A549 (cell line): ENCODE data around the gene OPTN. TPM values are rescaled to one million over a fixed set of nuclear protein-coding genes. Genes with fewer than 3 reads are reported as not detected.

ENCODE experiments used
- ATAC-seq, 2 experiments: fragments of 200-7000 bp in 1 of 2; fragments of >200 bp in 1 of 2; cut with Nextera tagmentation in 1 of 2; cut with Tn5 transposase in 1 of 2; 3 replicates each; pipeline versions ENCODE4 v1.8.0 to v1.9.1; 2018 to 2020; ENCODE audit warnings: mild to moderate bottlenecking in 1 of 2, moderate library complexity in 1 of 2
- CTCF ChIA-PET: fragments of 300-600 bp; sonication (Branson Sonifier 250); formaldehyde crosslinking; extraction: SDS; loops from one replicate; lab custom pipeline; 2021; ENCODE audit warnings: antibody characterized with exemption, inconsistent platforms; lab: Yijun Ruan, JAX
- POLR2A ChIA-PET: fragments of 350-600 bp; formaldehyde crosslinking; extraction: SDS; loops from one replicate; lab custom pipeline; 2021; ENCODE audit warnings: antibody characterized with exemption, inconsistent platforms; lab: Yijun Ruan, JAX
- DNase-seq, 2 experiments: peaks; one replicate each; pipeline versions ENCODE4 v3.0.0 to v3.0.0-alpha.2; 2011 to 2016; ENCODE audit warnings: low read depth in 1 of 2, low spot score in 1 of 2
- FAIRE-seq: peaks from 2 replicates; lab custom pipeline; 2011; peaks lifted over from hg19 to GRCh38; lab: Jason Lieb, UNC
- H3K27ac ChIP-seq, 2 experiments: fragments of >200 bp; sonication (Bioruptor Twin); formaldehyde crosslinking; 3 replicates each; pipeline ENCODE4 v1.5.1; 2016 to 2017
- H3K4me1 ChIP-seq: fragments of >200 bp; sonication (Bioruptor Twin); formaldehyde crosslinking; 3 replicates; pipeline ENCODE4 v1.6.1; 2016
- H3K4me2 ChIP-seq: fragments of >200 bp; sonication (Bioruptor Twin); formaldehyde crosslinking; 3 replicates; pipeline ENCODE4 v1.6.1; 2016
- H3K4me3 ChIP-seq: fragments of >200 bp; sonication (Bioruptor Twin); formaldehyde crosslinking; 3 replicates; pipeline ENCODE4 v1.5.1; 2016
- H3K9me3 ChIP-seq: fragments of >200 bp; sonication (Bioruptor Twin); formaldehyde crosslinking; 3 replicates; pipeline ENCODE4 v1.6.1; 2016
- BHLHE40 ChIP-seq: IDR thresholded peaks from 2 replicates; pipeline ENCODE4 v1.6.1; 2012; ENCODE audit warnings: low read depth, low read length, inconsistent platforms
- CBX8 ChIP-seq: fragments of 200-600 bp; sonication (generic); IDR thresholded peaks from 2 replicates; pipeline ENCODE4 v1.6.1; 2016
- CHD2 ChIP-seq: fragments of 150-350 bp; IDR thresholded peaks from 2 replicates; pipeline ENCODE4 v1.6.1; 2014; ENCODE audit warnings: low read length; ENCODE audit not compliant: partially characterized antibody
- CHD4 ChIP-seq: fragments of 200-600 bp; sonication (generic); IDR thresholded peaks from 2 replicates; pipeline ENCODE4 v1.6.1; 2016; ENCODE audit warnings: antibody characterized with exemption, mild to moderate bottlenecking, borderline replicate concordance
- E2F6 ChIP-seq: IDR thresholded peaks from 2 replicates; pipeline ENCODE4 v1.6.1; 2012; ENCODE audit warnings: low read depth, borderline replicate concordance
- EHMT2 ChIP-seq: fragments of 200-600 bp; sonication (generic); IDR thresholded peaks from 2 replicates; pipeline ENCODE4 v1.6.1; 2016; ENCODE audit warnings: antibody characterized with exemption, low read depth, mild to moderate bottlenecking, moderate library complexity
- FOXS1 ChIP-seq: fragments of 250-450 bp; sonication (Bioruptor Pico); IDR thresholded peaks from 2 replicates; pipeline ENCODE4 v1.5.0; 2020; ENCODE audit warnings: mild to moderate bottlenecking, moderate library complexity
- GATA3 ChIP-seq: IDR thresholded peaks from 2 replicates; pipeline ENCODE4 v1.6.1; 2012; ENCODE audit warnings: borderline replicate concordance
- HDAC2 ChIP-seq: fragments of 200-600 bp; sonication (generic); IDR thresholded peaks from 2 replicates; pipeline ENCODE4 v1.6.1; 2016
- JUN ChIP-seq, 2 experiments: fragments of >200 bp; sonication (Bioruptor Twin); formaldehyde crosslinking; IDR thresholded peaks; 2 replicates in 1 of 2; 3 replicates in 1 of 2; pipeline ENCODE4 v1.6.1; 2016 to 2017
- KDM1A ChIP-seq: fragments of 200-600 bp; sonication (generic); IDR thresholded peaks from 2 replicates; pipeline ENCODE4 v1.6.1; 2016; ENCODE audit warnings: low read depth, mild to moderate bottlenecking
- KDM5A ChIP-seq: fragments of 200-600 bp; sonication (generic); IDR thresholded peaks from 2 replicates; pipeline ENCODE4 v1.6.1; 2016; ENCODE audit warnings: antibody characterized with exemption, mild to moderate bottlenecking
- MAX ChIP-seq: IDR thresholded peaks from 2 replicates; pipeline ENCODE4 v1.6.1; 2012
- MAZ ChIP-seq: fragments of 150-350 bp; IDR thresholded peaks from 2 replicates; pipeline ENCODE4 v1.6.1; 2014; ENCODE audit warnings: antibody characterized with exemption, low read depth, low read length, borderline replicate concordance
- MYC ChIP-seq: IDR thresholded peaks from 2 replicates; pipeline ENCODE4 v1.6.1; 2012; ENCODE audit warnings: mild to moderate bottlenecking, inconsistent platforms, low read length, improper control_type of control experiment, borderline replicate concordance
- NR3C1 ChIP-seq: fragments of >200 bp; sonication (Bioruptor Twin); formaldehyde crosslinking; IDR thresholded peaks from 3 replicates; pipeline ENCODE4 v1.6.1; 2017
- PHF8 ChIP-seq: fragments of 200-600 bp; sonication (generic); IDR thresholded peaks from 2 replicates; pipeline ENCODE4 v1.6.1; 2016; ENCODE audit warnings: low read depth, mild to moderate bottlenecking, antibody characterized with exemption, moderate library complexity, borderline replicate concordance
- POLR2A ChIP-seq: IDR thresholded peaks from 2 replicates; pipeline ENCODE4 v1.6.1; 2012; ENCODE audit warnings: mild to moderate bottlenecking, low read length
- POLR2AphosphoS2 ChIP-seq: conservative IDR thresholded peaks from 2 replicates; pipeline ENCODE4 v1.6.1; 2012; ENCODE audit warnings: low read length, improper control_type of control experiment, inconsistent platforms
- RAD21 ChIP-seq, 2 experiments: fragments of >200 bp in 1 of 2; sonication (Bioruptor Twin) in 1 of 2; formaldehyde crosslinking in 1 of 2; IDR thresholded peaks in 1 of 2; conservative IDR thresholded peaks in 1 of 2; 2 replicates in 1 of 2; 3 replicates in 1 of 2; pipeline ENCODE4 v1.6.1; 2012 to 2018; ENCODE audit warnings: inconsistent platforms in 1 of 2
- RCOR1 ChIP-seq: fragments of 150-350 bp; IDR thresholded peaks from 2 replicates; pipeline ENCODE4 v1.6.1; 2014; ENCODE audit warnings: antibody characterized with exemption, low read length, low read depth
- RNF2 ChIP-seq: fragments of 200-600 bp; sonication (generic); IDR thresholded peaks from 2 replicates; pipeline ENCODE4 v1.6.1; 2016; ENCODE audit warnings: low read depth, mild to moderate bottlenecking, antibody characterized with exemption, moderate library complexity, borderline replicate concordance
- TP53 ChIP-seq: fragments of 250-450 bp; sonication (Bioruptor Pico); IDR thresholded peaks from 2 replicates; pipeline ENCODE4 v1.5.0; 2021; ENCODE audit warnings: mild to moderate bottlenecking, moderate library complexity
- ZSCAN20 ChIP-seq: fragments of 250-450 bp; sonication (Bioruptor Pico); IDR thresholded peaks from 2 replicates; pipeline ENCODE4 v1.8.0; 2022; ENCODE audit warnings: mild to moderate bottlenecking, moderate library complexity
- WGBS: methylation state at CpG from one replicate; pipeline ENCODE4 v1.1.6; 2017; ENCODE audit errors: missing lambda C conversion rate; 5-methylcytosine and 5-hydroxymethylcytosine counted together
- polyA plus RNA-seq, 4 experiments: library from polyadenylated mRNA; depleted of rRNA in 3 of 4; stranded (reverse); fragments of >200 nt; fragmentation: RNase III in 1 of 4; extraction: RNeasy Plus Mini Kit Qiagen cat#74134 plus additional on column Dnase treatment in 1 of 4; gene quantifications; 2 replicates in 3 of 4; 3 replicates in 1 of 4; pipeline ENCODE4 v1.2.3, GENCODE V29; 2011 to 2017
- TF ChIP-seq, protein P1 (sequence below): fragments of >200 bp; sonication (Bioruptor Twin); formaldehyde crosslinking; IDR thresholded peaks from 2 replicates; pipeline ENCODE4 v1.6.1; 2016
- TF ChIP-seq, protein P2 (sequence below): fragments of 250-450 bp; sonication (Bioruptor Pico); IDR thresholded peaks from 2 replicates; pipeline ENCODE4 v1.5.0; 2021; ENCODE audit warnings: mild to moderate bottlenecking, moderate library complexity, borderline replicate concordance
- TF ChIP-seq, protein P3 (sequence below): fragments of 250-450 bp; sonication (Bioruptor Pico); IDR thresholded peaks from 2 replicates; pipeline ENCODE4 v1.5.0; 2020; ENCODE audit warnings: low read depth, mild to moderate bottlenecking, moderate library complexity
- TF ChIP-seq, protein P4 (sequence below): fragments of 150-350 bp; IDR thresholded peaks from 2 replicates; pipeline ENCODE4 v1.6.1; 2014; ENCODE audit warnings: low read depth, mild to moderate bottlenecking, low read length
- TF ChIP-seq, protein P5 (sequence below): fragments of >200 bp; sonication (Bioruptor Twin); formaldehyde crosslinking; IDR thresholded peaks from 3 replicates; pipeline ENCODE4 v1.5.1; 2016

Gene OPTN
- polyA plus RNA-seq, 2 of the 4 experiments (the other 2 are of a cell fraction): 31.8 to 33.2 TPM

- ATAC-seq (no peak), DNase-seq (no peak)
- POLR2A ChIA-PET: no interaction called here
- H3K4me1 ChIP-seq: peaks cover 17% of the 10 kb centered on the region
- TF ChIP-seq, protein P1, sequence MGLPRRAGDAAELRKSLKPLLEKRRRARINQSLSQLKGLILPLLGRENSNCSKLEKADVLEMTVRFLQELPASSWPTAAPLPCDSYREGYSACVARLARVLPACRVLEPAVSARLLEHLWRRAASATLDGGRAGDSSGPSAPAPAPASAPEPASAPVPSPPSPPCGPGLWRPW: no peak
- TF ChIP-seq E2F6 (no peak), MYC (no peak), ZSCAN20 (CRISPR knock-in tag) (no peak), GATA3 (no peak), TP53 (CRISPR knock-in tag) (no peak), KDM1A (no peak), HDAC2 (no peak), RCOR1 (no peak), JUN (IDR thresholded peaks at IDR 0.05) (no peak), KDM5A (no peak), BHLHE40 (no peak), CHD4 (no peak), PHF8 (no peak), MAX (no peak)
- TF ChIP-seq, protein P2, sequence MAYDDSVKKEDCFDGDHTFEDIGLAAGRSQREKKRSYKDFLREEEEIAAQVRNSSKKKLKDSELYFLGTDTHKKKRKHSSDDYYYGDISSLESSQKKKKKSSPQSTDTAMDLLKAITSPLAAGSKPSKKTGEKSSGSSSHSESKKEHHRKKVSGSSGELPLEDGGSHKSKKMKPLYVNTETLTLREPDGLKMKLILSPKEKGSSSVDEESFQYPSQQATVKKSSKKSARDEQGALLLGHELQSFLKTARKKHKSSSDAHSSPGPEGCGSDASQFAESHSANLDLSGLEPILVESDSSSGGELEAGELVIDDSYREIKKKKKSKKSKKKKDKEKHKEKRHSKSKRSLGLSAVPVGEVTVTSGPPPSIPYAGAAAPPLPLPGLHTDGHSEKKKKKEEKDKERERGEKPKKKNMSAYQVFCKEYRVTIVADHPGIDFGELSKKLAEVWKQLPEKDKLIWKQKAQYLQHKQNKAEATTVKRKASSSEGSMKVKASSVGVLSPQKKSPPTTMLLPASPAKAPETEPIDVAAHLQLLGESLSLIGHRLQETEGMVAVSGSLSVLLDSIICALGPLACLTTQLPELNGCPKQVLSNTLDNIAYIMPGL (CRISPR knock-in tag): no peak
- TF ChIP-seq, protein P3, sequence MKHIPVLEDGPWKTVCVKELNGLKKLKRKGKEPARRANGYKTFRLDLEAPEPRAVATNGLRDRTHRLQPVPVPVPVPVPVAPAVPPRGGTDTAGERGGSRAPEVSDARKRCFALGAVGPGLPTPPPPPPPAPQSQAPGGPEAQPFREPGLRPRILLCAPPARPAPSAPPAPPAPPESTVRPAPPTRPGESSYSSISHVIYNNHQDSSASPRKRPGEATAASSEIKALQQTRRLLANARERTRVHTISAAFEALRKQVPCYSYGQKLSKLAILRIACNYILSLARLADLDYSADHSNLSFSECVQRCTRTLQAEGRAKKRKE (CRISPR knock-in tag): no peak
- TF ChIP-seq, protein P4, sequence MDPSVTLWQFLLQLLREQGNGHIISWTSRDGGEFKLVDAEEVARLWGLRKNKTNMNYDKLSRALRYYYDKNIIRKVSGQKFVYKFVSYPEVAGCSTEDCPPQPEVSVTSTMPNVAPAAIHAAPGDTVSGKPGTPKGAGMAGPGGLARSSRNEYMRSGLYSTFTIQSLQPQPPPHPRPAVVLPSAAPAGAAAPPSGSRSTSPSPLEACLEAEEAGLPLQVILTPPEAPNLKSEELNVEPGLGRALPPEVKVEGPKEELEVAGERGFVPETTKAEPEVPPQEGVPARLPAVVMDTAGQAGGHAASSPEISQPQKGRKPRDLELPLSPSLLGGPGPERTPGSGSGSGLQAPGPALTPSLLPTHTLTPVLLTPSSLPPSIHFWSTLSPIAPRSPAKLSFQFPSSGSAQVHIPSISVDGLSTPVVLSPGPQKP: no peak
- TF ChIP-seq, all 56 proteins: peak for 0
- Histone ChIP-seq H3K27ac (no peak overlapping the region), H3K4me2 (no peak overlapping the region), H3K9me3 (peaks cover 29% of the 10 kb centered on the region), H3K4me3 (no peak overlapping the region)
- 95% methylated on average over 1 of the region's 1 CpG for WGBS
- no peak for FAIRE-seq
- CTCF ChIA-PET: interaction anchor here (1.4 to 3.6 kb wide), 3 partner anchors 12 to 1303 kb away, joined by 3 to 28 read pairs (median 10); partner anchors contain the start of gene OPTN
Observed at GRCh38 chr10:13086056-13086455, 13.9 kb upstream of the OPTN start.

- CTCF ChIA-PET: interaction anchor here (0.6 to 3.6 kb wide), 5 partner anchors 11 to 787 kb away, joined by 3 to 28 read pairs (median 7); partner anchors contain the start of gene OPTN
- DNase-seq (no peak), ATAC-seq (peak; percentile 60), FAIRE-seq (no peak)
- Histone ChIP-seq H3K4me3 (no peak overlapping the region), H3K4me2 (peak overlapping the region; percentile 48), H3K27ac (0 out of 6 replicates have a peak overlapping the region, but pooled peaks of 1 of the 2 experiments have one; percentile 20), H3K4me1 (peaks cover 17% of the 10 kb centered on the region), H3K9me3 (peaks cover 29% of the 10 kb centered on the region)
- 84% methylated on average over 4 of the region's 4 CpGs for WGBS
- TF ChIP-seq FOXS1 (CRISPR knock-in tag) (no peak), CBX8 (no peak), POLR2AphosphoS2 (no peak), E2F6 (no peak), RNF2 (no peak), CHD2 (no peak), NR3C1 (no peak), RAD21 (conservative IDR thresholded peaks at IDR 0.05 in 1 of 2, IDR thresholded peaks at IDR 0.05 in 1 of 2) (no peak), JUN (IDR thresholded peaks at IDR 0.05) (no peak), EHMT2 (no peak), BHLHE40 (no peak), MAZ (no peak), POLR2A (no peak), HDAC2 (no peak), GATA3 (no peak)
- TF ChIP-seq, protein P5, sequence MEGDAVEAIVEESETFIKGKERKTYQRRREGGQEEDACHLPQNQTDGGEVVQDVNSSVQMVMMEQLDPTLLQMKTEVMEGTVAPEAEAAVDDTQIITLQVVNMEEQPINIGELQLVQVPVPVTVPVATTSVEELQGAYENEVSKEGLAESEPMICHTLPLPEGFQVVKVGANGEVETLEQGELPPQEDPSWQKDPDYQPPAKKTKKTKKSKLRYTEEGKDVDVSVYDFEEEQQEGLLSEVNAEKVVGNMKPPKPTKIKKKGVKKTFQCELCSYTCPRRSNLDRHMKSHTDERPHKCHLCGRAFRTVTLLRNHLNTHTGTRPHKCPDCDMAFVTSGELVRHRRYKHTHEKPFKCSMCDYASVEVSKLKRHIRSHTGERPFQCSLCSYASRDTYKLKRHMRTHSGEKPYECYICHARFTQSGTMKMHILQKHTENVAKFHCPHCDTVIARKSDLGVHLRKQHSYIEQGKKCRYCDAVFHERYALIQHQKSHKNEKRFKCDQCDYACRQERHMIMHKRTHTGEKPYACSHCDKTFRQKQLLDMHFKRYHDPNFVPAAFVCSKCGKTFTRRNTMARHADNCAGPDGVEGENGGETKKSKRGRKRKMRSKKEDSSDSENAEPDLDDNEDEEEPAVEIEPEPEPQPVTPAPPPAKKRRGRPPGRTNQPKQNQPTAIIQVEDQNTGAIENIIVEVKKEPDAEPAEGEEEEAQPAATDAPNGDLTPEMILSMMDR: no peak
- TF ChIP-seq, protein P1: no peak
- POLR2A ChIA-PET: no interaction called here
Observed at GRCh38 chr10:13087601-13087985, 12.4 kb upstream of the OPTN start.
